Astrocyte of the cerebellum (primary cell): Measurements from ENCODE around the gene CAAP1.

Source experiments
- DNase-seq: peaks from one replicate; pipeline ENCODE4 v3.0.0-alpha.2; 2011; ENCODE audit warnings: low read depth
- H3K4me3 ChIP-seq: 2 replicates; pipeline ENCODE4 v1.5.1; 2011; ENCODE audit warnings: mild to moderate bottlenecking, low read depth, low read length, moderate library complexity
- CTCF ChIP-seq: IDR thresholded peaks from 2 replicates; pipeline ENCODE4 v1.5.1; 2012; ENCODE audit warnings: low read length, low read depth, moderate library complexity, mild to moderate bottlenecking; ENCODE audit errors: missing control alignments
- in situ Hi-C: cut with HindIII; loops from 2 replicates; pipeline ENCODE4 v1.10.0; 2017; ENCODE audit warnings: low sequenced_read_pairs

CAAP1 gene

GRCh38 chr9:26812217-26812616 lies 80.4 kb downstream of the CAAP1 start:
- no peak for DNase-seq
- TF ChIP-seq CTCF: no peak
- H3K4me3 ChIP-seq: no peak overlapping the region
- in situ Hi-C loops: no loop called here

GRCh38 chr9:26811106-26811505 lies 81.5 kb downstream of the CAAP1 start:
- no peak overlapping the region for H3K4me3 ChIP-seq
- in situ Hi-C loops: no loop called here
- no peak for DNase-seq
- no peak for TF ChIP-seq CTCF

GRCh38 chr9:26809795-26810194 lies 82.8 kb downstream of the CAAP1 start:
- TF ChIP-seq CTCF: no peak
- peak; percentile 59 for DNase-seq
- H3K4me3 ChIP-seq: no peak overlapping the region
- in situ Hi-C loops: no loop called here

- in situ Hi-C loops: no loop called here
- no peak overlapping the region for H3K4me3 ChIP-seq
- DNase-seq: no peak
- TF ChIP-seq CTCF: no peak
Measured at GRCh38 chr9:26807161-26807560, 85.4 kb downstream of the CAAP1 start.

GRCh38 chr9:26802921-26803320 lies 89.7 kb downstream of the CAAP1 start:
- no peak for DNase-seq
- H3K4me3 ChIP-seq: no peak overlapping the region
- no peak for TF ChIP-seq CTCF
- in situ Hi-C loops: no loop called here

- no peak overlapping the region for H3K4me3 ChIP-seq
- in situ Hi-C loops: no loop called here
Measured at GRCh38 chr9:26801772-26802171, 90.8 kb downstream of the CAAP1 start.

More at GRCh38 chr9:26801772-26802171, 90.8 kb downstream of the CAAP1 start:
- no peak for TF ChIP-seq CTCF
- no peak for DNase-seq
